GM12878 (cell line): ENCODE measurements around the gene UST. TPM values are rescaled to one million over a fixed set of nuclear protein-coding genes. Genes with fewer than 3 reads are reported as not detected.

Experiments used
- ATAC-seq: fragments of 200-7000 bp; cut with Tn5 transposase; 3 replicates; pipeline ENCODE4 v1.9.1; 2020; ENCODE audit warnings: mild to moderate bottlenecking, moderate library complexity
- BruUV-seq: library from RNA; stranded (reverse); fragments of 400-500 nt; replicated peaks from 2 replicates; lab custom pipeline; 2021; lab: Mats Ljungman, UMichigan
- CTCF ChIA-PET: fragments of 300-600 bp; sonication (Branson Sonifier 250); formaldehyde crosslinking; extraction: SDS; loops from one replicate; lab custom pipeline; 2021; ENCODE audit warnings: inconsistent platforms; lab: Yijun Ruan, JAX
- POLR2A ChIA-PET: fragments of 350-600 bp; formaldehyde crosslinking; extraction: SDS; loops from one replicate; lab custom pipeline; 2021; ENCODE audit warnings: inconsistent platforms; lab: Charles Lee
- RAD21 ChIA-PET: fragments of 300-600 bp; sonication (Branson Sonifier 250); formaldehyde crosslinking; loops from one replicate; lab custom pipeline; 2023; ENCODE audit warnings: antibody characterized with exemption; ENCODE audit not compliant: unreplicated experiment; lab: Charles Lee
- SMC1A ChIA-PET: fragments of 300-600 bp; sonication (Branson Sonifier 250); formaldehyde crosslinking; loops from one replicate; lab custom pipeline; 2023; ENCODE audit not compliant: unreplicated experiment, uncharacterized antibody; lab: Charles Lee
- DNase-seq: peaks from one replicate; pipeline ENCODE4 v3.0.0-alpha.2; 2011; ENCODE audit warnings: low read depth, low spot score
- FAIRE-seq: peaks from 3 replicates; lab custom pipeline; 2011; peaks lifted over from hg19 to GRCh38; lab: Jason Lieb, UNC
- H2AFZ ChIP-seq: 2 replicates; pipeline ENCODE4 v1.6.0; 2011; ENCODE audit warnings: low read depth, low read length, control low read depth; ENCODE audit not compliant: control insufficient read depth
- H3K27ac ChIP-seq: 2 replicates; pipeline ENCODE4 v1.5.1; 2011; ENCODE audit warnings: control low read depth; ENCODE audit not compliant: control insufficient read depth, insufficient read depth
- H3K27me3 ChIP-seq, 2 experiments: replicated peaks in 1 of 2; 2 replicates each; pipeline versions ENCODE4 v1.6.0 to v1.6.1; 2011; ENCODE audit warnings: low read length in 1 of 2; ENCODE audit not compliant: control insufficient read depth in 2 of 2, insufficient read depth in 2 of 2
- H3K36me3 ChIP-seq, 2 experiments: 2 replicates each; pipeline ENCODE4 v1.5.1; 2011; ENCODE audit warnings: low read length in 1 of 2; ENCODE audit not compliant: control insufficient read depth in 2 of 2, insufficient read depth in 2 of 2
- H3K4me1 ChIP-seq: 2 replicates; pipeline ENCODE4 v1.6.1; 2011; ENCODE audit warnings: mild to moderate bottlenecking, low read length, moderate library complexity, mixed read lengths; ENCODE audit not compliant: control insufficient read depth, insufficient read depth
- H3K4me2 ChIP-seq: 2 replicates; pipeline ENCODE4 v1.6.0; 2011; ENCODE audit warnings: control low read depth; ENCODE audit not compliant: control insufficient read depth, insufficient read depth
- H3K4me3 ChIP-seq: fragments of 200-600 bp; sonication (generic); 2 replicates; pipeline ENCODE4 v1.5.1; 2016
- H3K79me2 ChIP-seq: 2 replicates; pipeline ENCODE4 v1.6.0; 2011; ENCODE audit warnings: low read length; ENCODE audit not compliant: control insufficient read depth, insufficient read depth
- H3K9ac ChIP-seq: 2 replicates; pipeline ENCODE4 v1.8.0; 2011; ENCODE audit warnings: low read length, control low read depth, mixed read lengths; ENCODE audit not compliant: control insufficient read depth, insufficient read depth
- H3K9me3 ChIP-seq: replicated peaks from 3 replicates; pipeline ENCODE4 v1.5.1; 2011; ENCODE audit warnings: mild to moderate bottlenecking, low read length; ENCODE audit not compliant: control insufficient read depth, insufficient read depth
- H4K20me1 ChIP-seq: 2 replicates; pipeline ENCODE4 v1.6.0; 2011; ENCODE audit not compliant: control insufficient read depth, insufficient read depth
- ETV6 ChIP-seq, 2 experiments: fragments of 450-650 bp in 1 of 2; IDR thresholded peaks in 1 of 2; conservative IDR thresholded peaks in 1 of 2; 2 replicates each; pipeline ENCODE4 v1.6.1; 2014; ENCODE audit warnings: antibody characterized with exemption in 1 of 2, borderline replicate concordance in 1 of 2, low read depth in 1 of 2, mild to moderate bottlenecking in 1 of 2, moderate library complexity in 1 of 2
- RB1 ChIP-seq: fragments of 450-650 bp; formaldehyde crosslinking; IDR thresholded peaks from 2 replicates; pipeline ENCODE4 v1.6.1; 2017; ENCODE audit warnings: mild to moderate bottlenecking, borderline replicate concordance
- YBX1 ChIP-seq: fragments of 450-650 bp; IDR thresholded peaks from 2 replicates; pipeline ENCODE4 v1.6.1; 2016; ENCODE audit warnings: antibody characterized with exemption
- WGBS: methylation state at CpG from one replicate; pipeline ENCODE4 v1.1.6; 2016; ENCODE audit warnings: low lambda C conversion rate; ENCODE audit not compliant: insufficient replicate concordance, insufficient coverage; ENCODE audit errors: missing lambda C conversion rate; 5-methylcytosine and 5-hydroxymethylcytosine counted together
- in situ Hi-C: fragments of 300-500 bp; cut with MboI; formaldehyde crosslinking; loops from 9 replicates; pipeline ENCODE4 v1.14.3; 2018; ENCODE audit warnings: mixed read lengths
- intact Hi-C: fragments of 100-400 bp; cut with micrococcal nuclease; formaldehyde crosslinking; loops from one replicate; pipeline ENCODE4 v1.14.2; 2022; ENCODE audit not compliant: unreplicated experiment
- polyA plus RNA-seq, 11 experiments: library from polyadenylated mRNA; depleted of rRNA in 4 of 11; unstranded in 6 of 11; stranded (reverse) in 5 of 11; fragments of >200 nt; fragmentation: Nextera tagmentation in 4 of 11; fragmentation: Illumina TruSeq in 1 of 11; extraction: Ambion mirVana in 4 of 11; extraction: Trizol in 1 of 11; gene quantifications; 1 replicate in 1 of 11; 2 replicates in 10 of 11; pipeline versions ENCODE4 v1.2.1 to v1.2.3, GENCODE V29; 2011 to 2016; ENCODE audit warnings: inconsistent platforms in 2 of 11, missing spikeins in 2 of 11, low read depth in 1 of 11
- total RNA-seq, 4 experiments: library from RNA; depleted of rRNA in 3 of 4; stranded (reverse); fragments of >200 nt in 3 of 4; fragmentation: Illumina TruSeq in 1 of 4; extraction: Trizol in 1 of 4; gene quantifications; 2 replicates each; pipeline versions ENCODE4 v1.2.1 to v1.2.3, GENCODE V29; 2013 to 2021
- TF ChIP-seq, protein P1 (sequence below): IDR thresholded peaks from 2 replicates; pipeline ENCODE4 v1.6.1; 2011; ENCODE audit warnings: borderline replicate concordance, low read depth, mild to moderate bottlenecking, moderate library complexity, mixed read lengths, low read length; ENCODE audit not compliant: insufficient read depth; ENCODE audit errors: extremely low read length
- TF ChIP-seq, protein P2 (sequence below): IDR thresholded peaks from 2 replicates; pipeline ENCODE4 v1.6.1; 2011; ENCODE audit warnings: low read depth, mild to moderate bottlenecking, low read length, moderate library complexity, borderline replicate concordance; ENCODE audit errors: extremely low read depth

UST gene
- total and polyA plus RNA-seq, 10 of the 15 experiments (the other 5 are each of a cell fraction or from before 2014, with no cell fraction given), result 0.74 to 43.3 (median 2.2) TPM

DNA sequence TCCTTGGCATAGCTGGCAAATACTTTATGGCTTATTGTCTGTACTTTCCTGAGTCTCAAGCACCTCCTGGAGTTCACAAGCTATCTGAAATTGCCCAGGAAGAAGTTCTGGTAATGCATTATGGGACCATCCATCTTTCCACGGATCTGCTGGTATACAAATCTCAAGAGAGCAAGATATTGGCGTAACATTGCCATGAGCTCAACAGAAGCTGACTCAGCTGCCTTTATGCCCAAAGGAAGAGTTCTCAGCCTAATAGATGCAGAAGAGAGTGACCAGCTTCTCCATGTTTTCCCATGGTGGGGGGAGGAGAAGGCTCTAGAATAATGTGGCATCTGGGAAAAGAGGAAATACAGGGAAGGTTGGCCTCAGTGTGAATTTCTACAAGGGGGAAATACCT is 78.7 kb downstream of the UST start:
- FAIRE-seq (no peak), ATAC-seq (no peak), DNase-seq (no peak)
- peaks cover 0 to 3% of the 10 kb centered on the region in 2 experiments; a peak in 1 of 4 replicates for H3K27me3 ChIP-seq
- no peaks in the 10 kb centered on the region for H4K20me1 ChIP-seq
- CTCF ChIA-PET, result interaction anchor here (0.8 kb wide), 1 partner anchor 44 kb away, joined by 3 read pairs; no protein-coding TSS in a partner anchor
- no peak overlapping the region for H3K4me2 ChIP-seq
- no peak overlapping the region for H3K9ac ChIP-seq
- TF ChIP-seq, protein P1, sequence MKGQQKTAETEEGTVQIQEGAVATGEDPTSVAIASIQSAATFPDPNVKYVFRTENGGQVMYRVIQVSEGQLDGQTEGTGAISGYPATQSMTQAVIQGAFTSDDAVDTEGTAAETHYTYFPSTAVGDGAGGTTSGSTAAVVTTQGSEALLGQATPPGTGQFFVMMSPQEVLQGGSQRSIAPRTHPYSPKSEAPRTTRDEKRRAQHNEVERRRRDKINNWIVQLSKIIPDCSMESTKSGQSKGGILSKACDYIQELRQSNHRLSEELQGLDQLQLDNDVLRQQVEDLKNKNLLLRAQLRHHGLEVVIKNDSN, result no peak
- H3K36me3 ChIP-seq, result no peaks in the 10 kb centered on the region
- no peaks in the 10 kb centered on the region; the same call in 2 of the 3 replicates for H3K9me3 ChIP-seq
- RAD21 ChIA-PET, result no interaction called here
- SMC1A ChIA-PET, result no interaction called here
- in situ Hi-C loops (no loop called here), intact Hi-C loops (no loop called here)
- POLR2A ChIA-PET, result no interaction called here
- no peak overlapping the region for H3K27ac ChIP-seq
- no peak overlapping the region for H2AFZ ChIP-seq
- BruUV-seq, result no TSS peak
- H3K4me1 ChIP-seq, result no peaks in the 10 kb centered on the region
- no peak overlapping the region for H3K4me3 ChIP-seq
- WGBS, result 53% methylated on average over 2 of the region's 2 CpGs
- no peaks in the 10 kb centered on the region for H3K79me2 ChIP-seq

DNA sequence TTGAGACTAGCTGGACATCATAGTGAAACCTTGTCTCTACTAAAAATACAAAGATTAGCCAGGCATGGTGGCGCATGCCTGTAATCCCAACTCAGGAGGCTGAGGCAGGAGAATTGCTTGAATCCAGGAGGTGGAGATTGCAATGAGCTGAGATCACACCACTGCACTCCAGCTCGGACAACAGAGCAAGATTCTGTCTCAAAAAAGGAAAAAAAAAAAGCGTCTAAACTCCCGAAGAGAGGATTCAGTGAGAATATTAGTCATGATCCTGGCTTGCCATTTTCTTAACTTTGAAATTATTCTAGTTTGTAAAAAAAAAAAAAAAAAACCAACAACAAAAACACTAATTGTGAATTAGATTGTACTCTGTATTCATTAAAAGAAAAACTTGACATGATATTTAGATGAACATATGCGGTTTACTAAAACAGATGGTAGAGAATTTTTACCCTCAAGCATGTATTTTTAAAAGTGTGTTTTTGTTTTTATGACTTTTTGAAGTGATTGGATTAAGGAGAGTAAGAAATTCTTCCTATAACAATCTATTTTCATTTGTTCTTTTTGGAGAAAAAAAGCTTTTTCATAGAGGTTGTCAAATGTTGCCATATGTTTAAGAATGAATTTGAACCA is 80.7 kb downstream of the UST start:
- FAIRE-seq (no peak), ATAC-seq (no peak)
- Histone ChIP-seq H3K4me1 (no peaks in the 10 kb centered on the region), H2AFZ (no peak overlapping the region)
- SMC1A ChIA-PET, result no interaction called here
- intact Hi-C loops, result no loop called here
- in situ Hi-C loops, result no loop called here
- TF ChIP-seq ETV6 (conservative IDR thresholded peaks at IDR 0.05 in 1 of 2, IDR thresholded peaks at IDR 0.05 in 1 of 2; ENCODE audit: borderline replicate concordance in 1 of 2, low read depth in 1 of 2) (no peak), YBX1 (no peak), RB1 (no peak)
- TF ChIP-seq, protein P2, sequence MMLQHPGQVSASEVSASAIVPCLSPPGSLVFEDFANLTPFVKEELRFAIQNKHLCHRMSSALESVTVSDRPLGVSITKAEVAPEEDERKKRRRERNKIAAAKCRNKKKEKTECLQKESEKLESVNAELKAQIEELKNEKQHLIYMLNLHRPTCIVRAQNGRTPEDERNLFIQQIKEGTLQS, result no peak
- TF ChIP-seq, all 136 proteins: peak for 0
- no TSS peak for BruUV-seq
- Histone ChIP-seq H3K9ac (no peak overlapping the region), H4K20me1 (no peaks in the 10 kb centered on the region), H3K27me3 (peaks cover 0 to 3% of the 10 kb centered on the region in 2 experiments; a peak in 1 of 4 replicates), H3K79me2 (no peaks in the 10 kb centered on the region), H3K4me2 (no peak overlapping the region), H3K4me3 (no peak overlapping the region), H3K36me3 (no peaks in the 10 kb centered on the region), H3K27ac (no peak overlapping the region), H3K9me3 (no peaks in the 10 kb centered on the region; the same call in 2 of the 3 replicates)
- RAD21 ChIA-PET, result no interaction called here
- CTCF ChIA-PET, result interaction anchor here (1.0 kb wide), 1 partner anchor 107 kb away, joined by 6 read pairs; no protein-coding TSS in a partner anchor
- 71% methylated on average over 5 of the region's 5 CpGs for WGBS
- no peak for DNase-seq
- POLR2A ChIA-PET, result no interaction called here
